ENCODE data around the gene STAT4. TPM values are rescaled to one million over a fixed set of nuclear protein-coding genes. Genes with fewer than 3 reads are reported as not detected.

STAT4 gene
- polyA plus RNA-seq, 1 donor: 3.7 TPM

GRCh38 chr2:191064590-191064989 lies 86.2 kb downstream of the STAT4 start:
- H3K4me3 ChIP-seq (ENCODE audit: low read length): no peak overlapping the region
- H3K36me3 ChIP-seq (ENCODE audit: control insufficient read depth, insufficient read depth, low read length): no peaks in the 10 kb centered on the region
- H3K27ac ChIP-seq (ENCODE audit: low read length): no peak overlapping the region
- no peaks in the 10 kb centered on the region for H3K4me1 ChIP-seq (ENCODE audit: control insufficient read depth, insufficient read depth, low read length)
- no peaks in the 10 kb centered on the region for H3K9me3 ChIP-seq (ENCODE audit: control insufficient read depth, low read depth, low read length)
- no peaks in the 10 kb centered on the region for H3K27me3 ChIP-seq (ENCODE audit: control insufficient read depth, insufficient read depth, low read length)
- no peak for DNase-seq
- WGBS (ENCODE audit: insufficient coverage, low lambda C conversion rate): 100% methylated on average over 1 of the region's 9 CpGs

DNA sequence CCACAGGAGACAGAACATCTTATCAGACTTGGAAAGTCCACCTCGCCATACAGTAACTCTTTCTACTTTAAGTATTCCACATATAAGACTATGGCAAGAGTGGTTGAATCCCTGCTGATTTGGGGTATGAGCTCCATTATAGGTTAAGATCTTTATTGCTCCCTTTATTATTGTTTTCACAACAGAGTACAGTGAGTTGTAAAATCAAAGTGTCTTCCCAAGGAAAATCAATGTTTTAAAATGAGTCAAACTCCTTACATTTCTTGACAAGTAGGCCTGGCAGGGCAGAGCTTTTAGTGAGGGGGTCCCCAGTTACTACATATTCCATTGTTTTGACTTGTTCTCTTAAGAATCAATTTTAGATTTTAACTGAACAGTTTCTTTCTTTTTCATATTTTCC lies 87.2 kb downstream of the STAT4 start:
- no peaks in the 10 kb centered on the region for H3K36me3 ChIP-seq (ENCODE audit: control insufficient read depth, insufficient read depth, low read length)
- H3K27me3 ChIP-seq (ENCODE audit: control insufficient read depth, insufficient read depth, low read length): no peaks in the 10 kb centered on the region
- no peaks in the 10 kb centered on the region for H3K4me1 ChIP-seq (ENCODE audit: control insufficient read depth, insufficient read depth, low read length)
- WGBS (ENCODE audit: insufficient coverage, low lambda C conversion rate): no CpG with 5 or more reads among the region's 1 CpG
- no peak for DNase-seq
- no peaks in the 10 kb centered on the region for H3K9me3 ChIP-seq (ENCODE audit: control insufficient read depth, low read depth, low read length)
- H3K4me3 ChIP-seq (ENCODE audit: low read length): no peak overlapping the region
- no peak overlapping the region for H3K27ac ChIP-seq (ENCODE audit: low read length)

GRCh38 chr2:191061381-191061980 lies 89.3 kb downstream of the STAT4 start:
- no CpG with 5 or more reads among the region's 4 CpGs for WGBS (ENCODE audit: insufficient coverage, low lambda C conversion rate)
- DNase-seq: no peak
- no peaks in the 10 kb centered on the region for H3K4me1 ChIP-seq (ENCODE audit: control insufficient read depth, insufficient read depth, low read length)
- no peaks in the 10 kb centered on the region for H3K9me3 ChIP-seq (ENCODE audit: control insufficient read depth, low read depth, low read length)
- no peak overlapping the region for H3K4me3 ChIP-seq (ENCODE audit: low read length)
- H3K27me3 ChIP-seq (ENCODE audit: control insufficient read depth, insufficient read depth, low read length): no peaks in the 10 kb centered on the region
- no peaks in the 10 kb centered on the region for H3K36me3 ChIP-seq (ENCODE audit: control insufficient read depth, insufficient read depth, low read length)
- H3K27ac ChIP-seq (ENCODE audit: low read length): no peak overlapping the region

GRCh38 chr2:191059308-191059707 lies 91.5 kb downstream of the STAT4 start:
- DNase-seq: no peak
- no peaks in the 10 kb centered on the region for H3K36me3 ChIP-seq (ENCODE audit: control insufficient read depth, insufficient read depth, low read length)
- H3K4me1 ChIP-seq (ENCODE audit: control insufficient read depth, insufficient read depth, low read length): no peaks in the 10 kb centered on the region
- no peaks in the 10 kb centered on the region for H3K27me3 ChIP-seq (ENCODE audit: control insufficient read depth, insufficient read depth, low read length)
- no peaks in the 10 kb centered on the region for H3K9me3 ChIP-seq (ENCODE audit: control insufficient read depth, low read depth, low read length)
- H3K4me3 ChIP-seq (ENCODE audit: low read length): no peak overlapping the region
- H3K27ac ChIP-seq (ENCODE audit: low read length): no peak overlapping the region
- WGBS (ENCODE audit: insufficient coverage, low lambda C conversion rate): 100% methylated on average over 1 of the region's 3 CpGs

GRCh38 chr2:191056228-191056627 lies 94.6 kb downstream of the STAT4 start:
- no peaks in the 10 kb centered on the region for H3K9me3 ChIP-seq (ENCODE audit: control insufficient read depth, low read depth, low read length)
- no peak for DNase-seq
- 83% methylated on average over 1 of the region's 2 CpGs for WGBS (ENCODE audit: insufficient coverage, low lambda C conversion rate)
- no peaks in the 10 kb centered on the region for H3K36me3 ChIP-seq (ENCODE audit: control insufficient read depth, insufficient read depth, low read length)
- H3K4me1 ChIP-seq (ENCODE audit: control insufficient read depth, insufficient read depth, low read length): no peaks in the 10 kb centered on the region
- H3K4me3 ChIP-seq (ENCODE audit: low read length): no peak overlapping the region
- H3K27me3 ChIP-seq (ENCODE audit: control insufficient read depth, insufficient read depth, low read length): no peaks in the 10 kb centered on the region
- H3K27ac ChIP-seq (ENCODE audit: low read length): no peak overlapping the region

DNA sequence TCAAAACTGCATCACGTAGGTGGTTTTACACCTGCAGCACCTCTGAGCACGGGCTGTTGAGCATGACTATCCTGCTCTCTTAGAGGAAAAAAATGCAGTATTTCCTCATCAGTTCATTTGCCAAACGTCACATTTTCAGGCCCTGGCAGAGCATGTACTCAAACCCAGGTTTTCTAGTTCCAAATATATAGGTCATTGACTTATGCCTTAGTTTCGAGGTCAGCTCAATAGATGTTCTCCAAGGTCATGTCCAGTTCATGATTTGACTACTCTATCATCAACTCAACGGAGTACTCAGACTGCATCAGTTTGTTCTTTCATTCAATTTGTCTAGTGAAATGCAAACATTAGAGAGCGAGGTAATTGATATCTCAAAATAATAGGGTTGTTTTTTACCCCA lies 97.5 kb downstream of the STAT4 start:
- H3K9me3 ChIP-seq (ENCODE audit: control insufficient read depth, low read depth, low read length): no peaks in the 10 kb centered on the region
- no peaks in the 10 kb centered on the region for H3K27me3 ChIP-seq (ENCODE audit: control insufficient read depth, insufficient read depth, low read length)
- 60% methylated on average over 1 of the region's 6 CpGs for WGBS (ENCODE audit: insufficient coverage, low lambda C conversion rate)
- H3K27ac ChIP-seq (ENCODE audit: low read length): no peak overlapping the region
- H3K36me3 ChIP-seq (ENCODE audit: control insufficient read depth, insufficient read depth, low read length): no peaks in the 10 kb centered on the region
- H3K4me1 ChIP-seq (ENCODE audit: control insufficient read depth, insufficient read depth, low read length): no peaks in the 10 kb centered on the region
- DNase-seq: no peak
- no peak overlapping the region for H3K4me3 ChIP-seq (ENCODE audit: low read length)

DNA sequence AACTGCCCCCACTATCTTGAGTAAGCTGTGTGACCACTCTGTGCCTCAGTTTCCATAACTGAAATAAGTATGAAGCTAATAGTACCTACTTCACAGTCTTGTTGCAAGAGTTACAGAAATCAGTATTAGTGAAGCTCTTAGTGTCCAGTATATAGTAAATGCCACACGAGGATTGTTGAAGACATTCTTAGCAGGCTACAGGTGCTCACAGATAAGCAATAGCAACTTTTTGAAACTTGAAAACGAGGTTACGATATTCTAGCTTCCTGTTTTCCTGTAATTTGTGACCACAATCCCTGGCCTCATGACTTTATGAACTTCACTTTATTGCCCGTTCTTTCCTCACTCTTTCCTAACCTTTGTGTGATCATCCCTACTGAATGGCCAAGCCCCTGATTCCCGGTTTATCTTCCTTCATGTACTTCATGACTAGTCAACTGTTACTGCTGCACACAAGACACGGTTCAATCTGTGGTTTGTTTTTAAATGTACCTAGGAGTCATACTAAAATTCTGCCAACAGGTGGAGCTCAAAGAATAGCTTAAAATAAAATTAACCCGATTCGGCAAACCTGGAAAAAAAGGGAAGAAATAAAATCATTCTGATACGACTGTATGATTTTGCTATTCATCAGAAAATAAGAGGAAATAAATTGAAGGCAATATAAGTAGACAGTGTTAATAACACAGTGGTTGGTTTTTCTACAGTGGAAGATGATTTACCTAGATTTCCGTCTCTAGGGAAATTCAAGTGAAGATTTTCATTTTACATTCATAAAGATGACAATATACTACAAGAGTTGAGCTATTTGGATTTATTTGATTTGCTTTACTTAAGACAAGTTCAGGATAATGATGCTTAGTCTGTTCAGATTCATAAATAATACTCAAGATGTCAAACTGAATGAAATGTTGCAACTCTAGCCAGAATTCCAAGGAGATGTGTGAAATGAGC lies 98.7 kb downstream of the STAT4 start:
- H3K36me3 ChIP-seq (ENCODE audit: control insufficient read depth, insufficient read depth, low read length): no peaks in the 10 kb centered on the region
- no peak overlapping the region for H3K4me3 ChIP-seq (ENCODE audit: low read length)
- no peaks in the 10 kb centered on the region for H3K9me3 ChIP-seq (ENCODE audit: control insufficient read depth, low read depth, low read length)
- peak; percentile 39 to 51 for DNase-seq
- no peaks in the 10 kb centered on the region for H3K27me3 ChIP-seq (ENCODE audit: control insufficient read depth, insufficient read depth, low read length)
- H3K27ac ChIP-seq (ENCODE audit: low read length): no peak overlapping the region
- WGBS (ENCODE audit: insufficient coverage, low lambda C conversion rate): 30% methylated on average over 7 of the region's 10 CpGs
- no peaks in the 10 kb centered on the region for H3K4me1 ChIP-seq (ENCODE audit: control insufficient read depth, insufficient read depth, low read length)

DNA sequence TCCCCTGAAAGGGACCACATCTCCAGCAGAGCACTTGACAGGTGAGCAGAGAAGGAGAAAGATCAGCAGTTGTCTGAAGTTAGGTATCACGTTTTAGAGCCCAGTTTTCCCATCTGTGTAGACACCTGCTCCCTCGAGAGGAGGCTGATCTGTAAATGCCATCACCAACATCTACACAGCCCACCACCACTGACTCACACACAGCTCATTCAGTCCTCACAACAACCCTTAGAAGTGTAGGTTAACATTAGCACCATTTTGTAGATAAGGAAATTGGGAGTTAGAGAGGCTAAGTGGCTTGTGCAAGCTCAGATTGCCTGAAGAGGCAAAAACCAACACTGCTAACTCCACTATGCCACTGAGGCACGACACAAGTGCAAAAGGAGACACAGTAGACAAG lies 99.6 kb downstream of the STAT4 start:
- no peak overlapping the region for H3K4me3 ChIP-seq (ENCODE audit: low read length)
- DNase-seq: no peak
- no peaks in the 10 kb centered on the region for H3K27me3 ChIP-seq (ENCODE audit: control insufficient read depth, insufficient read depth, low read length)
- no peaks in the 10 kb centered on the region for H3K4me1 ChIP-seq (ENCODE audit: control insufficient read depth, insufficient read depth, low read length)
- no CpG with 5 or more reads among the region's 3 CpGs for WGBS (ENCODE audit: insufficient coverage, low lambda C conversion rate)
- H3K9me3 ChIP-seq (ENCODE audit: control insufficient read depth, low read depth, low read length): no peaks in the 10 kb centered on the region
- no peak overlapping the region for H3K27ac ChIP-seq (ENCODE audit: low read length)
- no peaks in the 10 kb centered on the region for H3K36me3 ChIP-seq (ENCODE audit: control insufficient read depth, insufficient read depth, low read length)

DNA sequence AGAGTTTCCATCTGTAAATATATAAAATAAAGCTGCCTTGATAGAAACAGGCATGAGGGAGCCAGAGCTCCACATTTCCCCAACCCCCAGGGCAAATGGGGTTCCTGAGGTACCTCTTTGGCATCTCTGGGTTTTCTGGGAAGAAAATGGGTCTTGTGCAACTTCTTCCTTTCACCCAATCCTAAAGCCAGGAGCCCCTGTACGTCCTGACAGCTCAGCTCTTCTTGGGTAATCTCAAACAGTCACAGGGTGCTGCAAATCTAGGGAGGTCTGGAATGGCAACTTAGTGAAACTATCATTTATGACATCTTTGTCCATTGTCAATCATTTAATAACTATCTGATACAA lies 100.2 kb downstream of the STAT4 start:
- H3K4me1 ChIP-seq (ENCODE audit: control insufficient read depth, insufficient read depth, low read length): no peaks in the 10 kb centered on the region
- no CpG with 5 or more reads among the region's 1 CpG for WGBS (ENCODE audit: insufficient coverage, low lambda C conversion rate)
- H3K9me3 ChIP-seq (ENCODE audit: control insufficient read depth, low read depth, low read length): no peaks in the 10 kb centered on the region
- no peaks in the 10 kb centered on the region for H3K27me3 ChIP-seq (ENCODE audit: control insufficient read depth, insufficient read depth, low read length)
- H3K4me3 ChIP-seq (ENCODE audit: low read length): no peak overlapping the region
- H3K27ac ChIP-seq (ENCODE audit: low read length): no peak overlapping the region
- no peaks in the 10 kb centered on the region for H3K36me3 ChIP-seq (ENCODE audit: control insufficient read depth, insufficient read depth, low read length)
- no peak for DNase-seq

- Histone ChIP-seq H3K36me3 (ENCODE audit: control insufficient read depth, insufficient read depth, low read length) (no peaks in the 10 kb centered on the region), H3K27ac (ENCODE audit: low read length) (no peak overlapping the region), H3K4me1 (ENCODE audit: control insufficient read depth, insufficient read depth, low read length) (no peaks in the 10 kb centered on the region), H3K27me3 (ENCODE audit: control insufficient read depth, insufficient read depth, low read length) (no peaks in the 10 kb centered on the region), H3K9me3 (ENCODE audit: control insufficient read depth, low read depth, low read length) (no peaks in the 10 kb centered on the region), H3K4me3 (ENCODE audit: low read length) (no peak overlapping the region)
- 33% methylated on average over 1 of the region's 4 CpGs for WGBS (ENCODE audit: insufficient coverage, low lambda C conversion rate)
- peak in 1 of 2 donors; percentile 28 for DNase-seq
These were observed 100.8 kb downstream of the STAT4 start for GRCh38 chr2:191049728-191050639.

Data from large intestine (tissue), 3 donors.